ENCODE results near the gene GAS7.
"Not testable (repeated sequence)": the region's sequence is repeated elsewhere in the genome, so short reads cannot be mapped to it uniquely, and the experiment has no call there.

GRCh38 chr17:10016958-10017570 lies 181.3 kb downstream of the GAS7 start:
- not testable (repeated sequence) for TF ChIP-seq CTCF (conservative IDR thresholded peaks at IDR 0.05; ENCODE audit: low read depth in 2 of 2); REST (IDR thresholded peaks at IDR 0.05; ENCODE audit: unreplicated experiment); JUNB (IDR thresholded peaks at IDR 0.05; ENCODE audit: unreplicated experiment); POLR2AphosphoS5 (IDR thresholded peaks at IDR 0.05; ENCODE audit: low read depth); EZH2 (IDR thresholded peaks at IDR 0.05; ENCODE audit: low read depth, unreplicated experiment); EZH2phosphoT487 (IDR thresholded peaks at IDR 0.05; ENCODE audit: unreplicated experiment); ZNF114 (CRISPR knock-in tag; IDR thresholded peaks at IDR 0.05); NANOG (IDR thresholded peaks at IDR 0.05; ENCODE audit: borderline replicate concordance); CREB1 (CRISPR knock-in tag; IDR thresholded peaks at IDR 0.05; ENCODE audit: low read depth)
